ENCODE results near the gene REV1.

GRCh38 chr2:99471654-99472599 lies 17.9 kb downstream of the REV1 start:
- TF ChIP-seq POLR2A (IDR thresholded peaks at IDR 0.05; ENCODE audit: low read length) = no peak
- TF ChIP-seq GATA1 (IDR thresholded peaks at IDR 0.05; ENCODE audit: low read depth, low read length) = no peak
